HG03280 (cell line): ENCODE results near the gene CENPS.
"Not testable (repeated sequence)": the region's sequence is repeated elsewhere in the genome, so short reads cannot be mapped to it uniquely, and the experiment has no call there.

ENCODE experiments used
- ATAC-seq: cut with Tn5 transposase; IDR thresholded peaks from one replicate; pipeline ENCODE4 v1.9.1; 2021; ENCODE audit warnings: mild to moderate bottlenecking, moderate library complexity; ENCODE audit not compliant: unreplicated experiment

Gene CENPS

GRCh38 chr1:10430216-10431069 lies at the start of gene CENPS:
Gene CENPS, plus strand, starts transcription at chr1:10430433. Its CDS starts 85 bp downstream, at chr1:10430518.
- peak; percentile 80 for ATAC-seq

GRCh38 chr1:10380594-10381275 lies 49.5 kb upstream of the CENPS start:
- no peak for ATAC-seq

GRCh38 chr1:10383630-10384029 lies 46.6 kb upstream of the CENPS start:
- ATAC-seq, result no peak

- no peak for ATAC-seq
Measured at GRCh38 chr1:10384219-10384618, 46.0 kb upstream of the CENPS start.

- no peak for ATAC-seq
Measured at GRCh38 chr1:10386761-10387676, 43.2 kb upstream of the CENPS start.

GRCh38 chr1:10387677-10388386 lies 42.4 kb upstream of the CENPS start:
- no peak for ATAC-seq

GRCh38 chr1:10388387-10388715 lies 41.9 kb upstream of the CENPS start:
- ATAC-seq, result no peak

GRCh38 chr1:10389271-10389973 lies 40.8 kb upstream of the CENPS start:
- no peak for ATAC-seq

GRCh38 chr1:10396870-10397269 lies 33.4 kb upstream of the CENPS start:
- no peak for ATAC-seq

- no peak for ATAC-seq
Measured at GRCh38 chr1:10398278-10398733, 31.9 kb upstream of the CENPS start.

- peak; percentile 97 for ATAC-seq
Measured at GRCh38 chr1:10398734-10399443, 31.3 kb upstream of the CENPS start, which contains the start of gene PGD. Gene PGD, plus strand, starts transcription at chr1:10399064. Its CDS starts 54 bp downstream, at chr1:10399118.

GRCh38 chr1:10399444-10399941 lies 30.7 kb upstream of the CENPS start:
- no peak for ATAC-seq

GRCh38 chr1:10400013-10400412 lies 30.2 kb upstream of the CENPS start:
- ATAC-seq, result no peak

GRCh38 chr1:10401281-10401680 lies 29.0 kb upstream of the CENPS start:
- ATAC-seq, result no peak

GRCh38 chr1:10402729-10403274 lies 27.4 kb upstream of the CENPS start:
- no peak for ATAC-seq

GRCh38 chr1:10407201-10407600 lies 23.0 kb upstream of the CENPS start:
- no peak for ATAC-seq

GRCh38 chr1:10415211-10415930 lies 14.9 kb upstream of the CENPS start:
- ATAC-seq, result no peak

- not testable (repeated sequence) for ATAC-seq
Measured at GRCh38 chr1:10415967-10416366, 14.3 kb upstream of the CENPS start.
